LHCN-M2 (cell line): Measurements from ENCODE around the gene HMGCL. TPM values are rescaled to one million over a fixed set of nuclear protein-coding genes. Genes with fewer than 3 reads are reported as not detected.

Experiments used
- DNase-seq: peaks from one replicate; pipeline ENCODE4 v3.0.0-alpha.2; 2012; ENCODE audit warnings: low read depth
- total RNA-seq: library from RNA; depleted of rRNA; stranded (reverse); fragments of >200 nt; gene quantifications from 2 replicates; pipeline ENCODE4 v1.2.3, GENCODE V29; 2014; rRNA removed

Gene HMGCL
- total RNA-seq, 1 experiment from 2014 or later = 40.2 TPM

- peak; percentile 70 for DNase-seq
Observed at GRCh38 chr1:23777979-23778814, 47.0 kb downstream of the HMGCL start, which contains the start of gene PITHD1. PITHD1 (plus strand) TSS chr1:23778418; CDS start chr1:23778516, 98 bp downstream.

GRCh38 chr1:23776217-23776616, 49.0 kb downstream of the HMGCL start:
- no peak for DNase-seq

GRCh38 chr1:23774174-23774880, 50.9 kb downstream of the HMGCL start:
- DNase-seq = no peak

GRCh38 chr1:23772854-23773242, 52.4 kb downstream of the HMGCL start:
- DNase-seq = no peak

- DNase-seq = peak; percentile 72
Observed at GRCh38 chr1:23772049-23772853, 53.0 kb downstream of the HMGCL start.

- DNase-seq = no peak
Observed at GRCh38 chr1:23768733-23769132, 56.5 kb downstream of the HMGCL start.

GRCh38 chr1:23763041-23763577, 62.1 kb downstream of the HMGCL start:
- DNase-seq = no peak

- no peak for DNase-seq
Observed at GRCh38 chr1:23759277-23759676, 66.0 kb downstream of the HMGCL start.

- DNase-seq = no peak
Observed at GRCh38 chr1:23757812-23758211, 67.4 kb downstream of the HMGCL start.

- DNase-seq = peak; percentile 73
Observed at GRCh38 chr1:23756676-23757075, 68.6 kb downstream of the HMGCL start.

GRCh38 chr1:23752909-23753308, 72.3 kb downstream of the HMGCL start:
- DNase-seq = no peak

Other genes starting within 250 kb of the HMGCL start
- gene RPL11, start 133.6 kb downstream of the HMGCL start, total RNA-seq = 700 and 757 TPM in 2 replicates
- 54.2 and 57.1 TPM in 2 replicates for gene ELOA, start 82.0 kb downstream of the HMGCL start, total RNA-seq
- gene PITHD1, start 47.0 kb downstream of the HMGCL start, total RNA-seq = 52.5 and 84.5 TPM in 2 replicates
- gene LYPLA2, start 34.3 kb downstream of the HMGCL start, total RNA-seq = 82.7 and 85.0 TPM in 2 replicates
- gene GALE, start 24.7 kb downstream of the HMGCL start, total RNA-seq = 65.3 and 67.6 TPM in 2 replicates
- 17.7 and 20.6 TPM in 2 replicates for gene FUCA1, start 42.9 kb upstream of the HMGCL start, total RNA-seq
- gene CNR2, start 87.9 kb upstream of the HMGCL start, total RNA-seq = under 0.01 TPM in 1 of 2 replicates, not detected in the other
- 71.4 and 88.2 TPM in 2 replicates for gene PNRC2, start 134.4 kb upstream of the HMGCL start, total RNA-seq
- gene SRSF10, start 154.9 kb upstream of the HMGCL start, total RNA-seq = 116 and 125 TPM in 2 replicates